Endothelial cell of umbilical vein (primary cell): ENCODE results near the gene APOD. TPM values are rescaled to one million over a fixed set of nuclear protein-coding genes. Genes with fewer than 3 reads are reported as not detected.

Source experiments
- BruUV-seq: library from RNA; stranded (reverse); fragments of 400-500 nt; replicated peaks from 2 replicates; lab custom pipeline; 2021; lab: Mats Ljungman, UMichigan
- CTCF ChIA-PET: fragments of 300-600, 350-600 bp; sonication (Branson Sonifier 250); formaldehyde crosslinking; loops from one replicate; lab custom pipeline; 2021; ENCODE audit warnings: antibody characterized with exemption, inconsistent platforms; lab: Charles Lee
- POLR2A ChIA-PET: fragments of 300-600, 350-600 bp; sonication (Branson Sonifier 250); formaldehyde crosslinking; loops from one replicate; lab custom pipeline; 2021; ENCODE audit warnings: antibody characterized with exemption, inconsistent platforms; lab: Charles Lee
- DNase-seq: peaks from one replicate; pipeline ENCODE4 v3.0.0-alpha.2; 2011; ENCODE audit warnings: low read depth, low spot score
- FAIRE-seq: peaks from 2 replicates; lab custom pipeline; 2011; peaks lifted over from hg19 to GRCh38; lab: Jason Lieb, UNC
- H2AFZ ChIP-seq: 2 replicates; pipeline ENCODE4 v1.6.0; 2012; ENCODE audit warnings: low read depth, low read length, control low read depth, inconsistent platforms
- H3K27ac ChIP-seq: 2 replicates; pipeline ENCODE4 v1.5.1; 2011; ENCODE audit warnings: low read depth, mild to moderate bottlenecking, control low read depth, low read length, moderate library complexity; ENCODE audit not compliant: insufficient read depth
- H3K27me3 ChIP-seq, 2 experiments: 2 replicates each; pipeline versions ENCODE4 v1.6.0 to v1.6.1; 2011; ENCODE audit warnings: low read length in 2 of 2, mixed read lengths in 1 of 2; ENCODE audit not compliant: control insufficient read depth in 2 of 2, insufficient read depth in 2 of 2
- H3K36me3 ChIP-seq, 2 experiments: 2 replicates in 1 of 2; 3 replicates in 1 of 2; pipeline ENCODE4 v1.5.1; 2011; ENCODE audit warnings: low read length in 2 of 2, mild to moderate bottlenecking in 1 of 2, moderate library complexity in 1 of 2; ENCODE audit not compliant: control insufficient read depth in 2 of 2, insufficient read depth in 2 of 2; ENCODE audit errors: extremely low read depth in 1 of 2
- H3K4me1 ChIP-seq: 3 replicates; pipeline ENCODE4 v1.5.1; 2011; ENCODE audit warnings: mild to moderate bottlenecking, low read length; ENCODE audit not compliant: control insufficient read depth, insufficient read depth; ENCODE audit errors: extremely low read depth
- H3K4me2 ChIP-seq: 2 replicates; pipeline ENCODE4 v1.6.1; 2011; ENCODE audit warnings: low read length, control low read depth, mixed read lengths; ENCODE audit not compliant: insufficient read depth
- H3K4me3 ChIP-seq, 3 experiments: fragments of 200-600 bp in 1 of 3; sonication (generic), shearing (Covaris generic) in 1 of 3; replicated peaks in 1 of 3; 2 replicates each; pipeline ENCODE4 v1.5.1; 2011 to 2016; ENCODE audit warnings: control low read depth in 3 of 3, low read length in 3 of 3, mild to moderate bottlenecking in 2 of 3, inconsistent platforms in 1 of 3, low read depth in 1 of 3, moderate library complexity in 1 of 3; ENCODE audit not compliant: insufficient read depth in 1 of 3
- H3K79me2 ChIP-seq: 2 replicates; pipeline ENCODE4 v1.6.0; 2012; ENCODE audit warnings: low read length, inconsistent platforms; ENCODE audit not compliant: control insufficient read depth, insufficient read depth
- H3K9ac ChIP-seq: replicated peaks from 2 replicates; pipeline ENCODE3; 2011; ENCODE audit warnings: low read length, control low read depth; ENCODE audit not compliant: insufficient read depth; ENCODE audit errors: extremely low read depth
- H3K9me1 ChIP-seq: replicated peaks from 3 replicates; pipeline ENCODE4 v1.6.0; 2011; ENCODE audit warnings: mild to moderate bottlenecking, low read length; ENCODE audit not compliant: control insufficient read depth, insufficient read depth; ENCODE audit errors: extremely low read depth
- H3K9me3 ChIP-seq: replicated peaks from 2 replicates; pipeline ENCODE4 v1.5.1; 2012; ENCODE audit warnings: low read length, inconsistent platforms; ENCODE audit not compliant: control insufficient read depth, insufficient read depth
- H4K20me1 ChIP-seq: replicated peaks from 2 replicates; pipeline ENCODE3; 2011; ENCODE audit warnings: mild to moderate bottlenecking, low read length; ENCODE audit not compliant: control insufficient read depth, insufficient read depth; ENCODE audit errors: extremely low read depth
- CTCF ChIP-seq, 2 donors: IDR thresholded peaks; 1 replicate in 1 of 2; 2 replicates in 1 of 2; pipeline ENCODE4 v1.5.1; 2011; ENCODE audit warnings: low read length in 2 of 2, mild to moderate bottlenecking in 2 of 2, moderate library complexity in 2 of 2, control low read depth in 1 of 2, inconsistent platforms in 1 of 2, low read depth in 1 of 2; ENCODE audit not compliant: insufficient read depth in 1 of 2; ENCODE audit errors: extremely low read depth in 1 of 2
- EZH2 ChIP-seq: IDR thresholded peaks from 2 replicates; pipeline ENCODE4 v1.6.1; 2012; ENCODE audit warnings: borderline replicate concordance, low read depth, mild to moderate bottlenecking, moderate library complexity, low read length, inconsistent platforms; ENCODE audit not compliant: severe bottlenecking
- FOS ChIP-seq: IDR thresholded peaks from 2 replicates; pipeline ENCODE4 v1.6.1; 2011; ENCODE audit warnings: mild to moderate bottlenecking, low read length, moderate library complexity, borderline replicate concordance; ENCODE audit not compliant: insufficient read depth
- GATA2 ChIP-seq: IDR thresholded peaks from 2 replicates; pipeline ENCODE4 v1.7.0; 2011; ENCODE audit warnings: low read depth, mild to moderate bottlenecking, moderate library complexity, mixed read lengths, low read length; ENCODE audit not compliant: insufficient read length, insufficient read depth
- JUN ChIP-seq: IDR thresholded peaks from 2 replicates; pipeline ENCODE4 v1.6.1; 2011; ENCODE audit warnings: borderline replicate concordance, low read depth; ENCODE audit not compliant: insufficient read length, insufficient read depth
- MAX ChIP-seq: IDR thresholded peaks from 2 replicates; pipeline ENCODE4 v1.6.1; 2011; ENCODE audit not compliant: insufficient read depth, insufficient read length
- MYC ChIP-seq: IDR thresholded peaks from one replicate; pipeline ENCODE4 v1.6.1; 2011; ENCODE audit warnings: mild to moderate bottlenecking, low read depth, low read length
- POLR2A ChIP-seq: IDR thresholded peaks from 2 replicates; pipeline ENCODE4 v1.6.1; 2012; ENCODE audit warnings: low read depth, mild to moderate bottlenecking, control low read depth, low read length
- POLR2AphosphoS5 ChIP-seq: IDR thresholded peaks from 2 replicates; pipeline ENCODE4 v1.6.1; 2012; ENCODE audit warnings: low read depth, mild to moderate bottlenecking, control low read depth, low read length, moderate library complexity; ENCODE audit not compliant: insufficient read depth
- dilution Hi-C: fragments of 300-500 bp; cut with MboI; formaldehyde crosslinking; loops from one replicate; pipeline ENCODE4 v1.15.0; 2019; ENCODE audit warnings: low sequenced_read_pairs; ENCODE audit not compliant: extremely low pct_ligation_motif_present
- intact Hi-C: fragments of 100-400 bp; cut with micrococcal nuclease; formaldehyde crosslinking; loops from one replicate; pipeline ENCODE4 v1.10.0; 2022
- polyA plus RNA-seq, 4 experiments: library from polyadenylated mRNA; depleted of rRNA in 3 of 4; stranded (reverse) in 3 of 4; unstranded in 1 of 4; fragments of >200 nt; gene quantifications; 2 replicates each; pipeline versions ENCODE4 v1.2.1 to v1.2.3, GENCODE V29; 2011 to 2012; ENCODE audit warnings: missing spikeins in 1 of 4
- total RNA-seq: library from RNA; stranded (reverse); gene quantifications from 2 replicates; pipeline ENCODE4 v1.2.3, GENCODE V29; 2021

Gene APOD
- total and polyA plus RNA-seq, 2 donors (not counting 3 experiments of a cell fraction or from before 2014, with no cell fraction given), result 2.2 to 2.9 TPM

- dilution Hi-C loops, result no loop called here
- Histone ChIP-seq H3K4me2 (no peak overlapping the region), H3K27ac (no peak overlapping the region), H3K36me3 (no peaks in the 10 kb centered on the region), H3K9me1 (no peaks in the 10 kb centered on the region), H3K9ac (no peak overlapping the region), H3K9me3 (no peaks in the 10 kb centered on the region), H3K4me3 (no peak overlapping the region), H3K27me3 (peaks cover 0 to 3% of the 10 kb centered on the region in 2 experiments), H4K20me1 (no peaks in the 10 kb centered on the region), H2AFZ (no peak overlapping the region), H3K4me1 (peaks cover 12% of the 10 kb centered on the region), H3K79me2 (no peaks in the 10 kb centered on the region)
- POLR2A ChIA-PET, result no interaction called here
- FAIRE-seq, result no peak
- CTCF ChIA-PET, result interaction anchor here (1.9 kb wide), 1 partner anchor 312 kb away, joined by 6 read pairs; the partner anchor contains the start of gene XXYLT1
- no TSS peak for BruUV-seq
- TF ChIP-seq MAX, result no peak
- TF ChIP-seq FOS, result no peak
- no peak for TF ChIP-seq EZH2
- no peak for TF ChIP-seq GATA2
- TF ChIP-seq CTCF (IDR thresholded peaks at IDR 0.05; ENCODE audit: extremely low read depth in 1 of 2, insufficient read depth in 1 of 2, low read depth in 1 of 2, low read length in 2 of 2), result no peak
- no peak for TF ChIP-seq POLR2AphosphoS5
- TF ChIP-seq MYC, result no peak
- TF ChIP-seq POLR2A, result no peak
- no peak for TF ChIP-seq JUN
- intact Hi-C loops, result no loop called here
- DNase-seq, result no peak
These were observed 793 bp downstream of the APOD start for GRCh38 chr3:195582947-195583346.
